VCaP (cell line): Measurements from ENCODE around the gene SSH2.

Experiments
- H3K27ac ChIP-seq: fragments of 450-650 bp; 2 replicates; pipeline ENCODE4 v1.5.1; 2017
- CTCF ChIP-seq: fragments of 450-650 bp; conservative IDR thresholded peaks from 2 replicates; pipeline ENCODE4 v1.5.1; 2017; ENCODE audit warnings: mild to moderate bottlenecking, moderate library complexity

The SSH2 gene

GRCh38 chr17:29927546-29927945, 2.5 kb downstream of the SSH2 start:
- no peak for TF ChIP-seq CTCF

DNA sequence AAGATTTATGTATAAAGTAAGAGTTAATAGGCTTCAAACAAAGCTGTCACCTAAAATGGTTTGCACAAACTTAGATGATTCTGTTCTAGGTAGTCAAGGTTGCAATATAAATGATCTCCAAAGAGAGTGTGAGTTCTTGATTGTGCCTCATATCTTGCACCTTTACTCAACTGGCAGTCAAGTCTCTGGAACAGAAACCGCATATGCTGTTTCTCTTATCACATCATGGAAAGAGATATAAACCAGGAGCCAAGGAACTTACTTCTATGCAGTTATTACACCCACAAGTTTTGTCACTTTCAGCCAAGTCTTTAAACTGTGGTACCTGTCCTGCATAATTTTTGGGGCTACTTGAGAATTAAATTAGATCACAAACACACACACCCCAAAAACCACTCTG, 5.2 kb downstream of the SSH2 start:
- H3K27ac ChIP-seq = no peak overlapping the region
- TF ChIP-seq CTCF = no peak

More at GRCh38 chr17:29927546-29927945, 2.5 kb downstream of the SSH2 start:
- H3K27ac ChIP-seq = peak overlapping the region; percentile 95

DNA sequence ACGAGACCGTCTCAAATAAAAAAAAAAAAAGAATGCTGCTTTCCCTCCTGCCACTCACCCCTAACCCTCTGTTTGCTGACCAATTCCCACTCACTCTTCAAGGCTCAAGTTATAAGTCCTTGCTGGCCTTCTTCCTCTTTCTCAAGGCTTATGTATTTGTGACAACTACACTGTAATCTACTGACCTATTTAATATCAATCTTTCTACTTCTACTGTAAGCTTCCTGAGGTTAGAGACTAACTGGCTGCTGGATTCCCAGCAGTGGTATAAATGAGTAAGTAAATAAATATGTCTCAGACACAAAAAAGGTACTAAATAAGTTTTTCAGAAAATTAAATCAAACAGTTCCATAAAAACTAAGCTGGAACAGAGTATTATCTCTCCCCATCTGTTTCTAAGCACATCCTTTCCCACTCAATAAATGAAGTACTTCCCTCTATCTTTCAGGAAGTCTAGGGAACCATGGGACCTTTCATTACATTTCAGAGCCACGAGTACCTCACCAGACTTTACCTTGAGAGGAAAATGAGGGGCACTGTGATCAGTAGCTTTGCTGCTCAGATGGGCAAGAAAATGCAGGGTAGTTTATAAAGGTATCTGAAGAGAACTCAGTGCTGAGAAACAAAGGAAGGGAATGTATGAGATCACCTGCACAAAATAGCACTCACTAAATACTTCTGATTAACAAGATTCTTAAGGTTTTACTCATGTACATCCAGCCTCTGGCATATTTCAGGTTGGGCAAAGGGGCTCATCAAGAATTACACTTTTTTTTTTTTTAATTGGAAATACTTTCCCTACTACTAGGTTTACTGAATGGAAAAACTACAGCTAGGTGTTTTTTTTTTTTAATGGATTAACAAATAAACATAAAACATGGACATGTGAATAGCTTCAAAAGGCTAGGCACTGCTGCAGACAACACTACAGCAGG, 10.8 kb downstream of the SSH2 start:
- no peak overlapping the region for H3K27ac ChIP-seq
- no peak for TF ChIP-seq CTCF

DNA sequence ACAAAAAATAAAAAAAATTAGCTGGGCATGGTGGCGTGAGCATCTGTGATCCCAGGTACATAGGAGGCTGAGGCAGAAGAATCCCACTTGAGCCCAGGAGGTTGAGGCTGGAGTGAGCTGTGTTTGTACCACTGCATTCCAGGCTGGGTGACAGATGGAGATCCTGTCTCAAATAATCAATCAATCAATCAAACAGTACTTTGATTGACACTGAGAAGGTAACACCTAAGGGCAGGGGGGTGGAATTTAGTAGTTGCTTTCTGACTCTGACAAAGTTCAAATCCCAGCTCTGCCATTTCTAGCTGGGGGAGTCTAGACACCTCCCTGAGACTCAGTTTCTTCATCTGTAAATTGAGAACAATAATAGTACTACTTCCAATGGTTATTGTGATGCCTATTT, 12.0 kb downstream of the SSH2 start:
- TF ChIP-seq CTCF = no peak
- no peak overlapping the region for H3K27ac ChIP-seq

DNA sequence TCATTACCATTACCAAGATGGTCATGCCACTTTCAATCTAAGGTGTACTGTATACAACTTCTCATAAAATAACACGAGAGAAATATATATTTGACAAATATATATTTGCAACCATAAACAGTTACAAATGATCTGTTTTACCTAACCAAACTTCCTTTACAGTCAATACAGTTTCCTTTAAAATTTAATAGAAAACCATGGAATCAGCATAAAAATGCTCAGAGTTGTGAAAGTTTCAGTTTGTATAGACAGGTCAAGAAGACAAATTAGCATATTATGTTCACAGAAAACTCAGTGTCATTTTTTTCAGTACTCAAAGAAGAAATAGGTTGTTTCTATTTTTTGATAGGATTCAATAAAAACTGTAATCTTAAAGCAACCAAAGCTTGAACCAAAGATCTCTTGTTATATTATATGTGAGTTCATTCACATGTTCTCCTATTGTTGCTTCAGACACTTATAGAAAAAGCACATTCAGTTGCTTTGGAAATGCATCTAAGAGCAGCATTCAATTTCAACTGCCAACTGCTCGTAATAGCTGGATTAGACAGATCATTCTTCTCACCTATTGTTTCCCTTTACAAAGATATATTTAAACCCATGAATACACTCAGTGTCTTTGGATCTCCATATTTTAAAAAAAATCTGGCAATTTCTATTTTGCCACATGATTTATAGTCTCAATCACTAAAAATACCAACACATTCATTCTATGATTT, 15.1 kb downstream of the SSH2 start:
- H3K27ac ChIP-seq = no peak overlapping the region
- TF ChIP-seq CTCF = no peak

DNA sequence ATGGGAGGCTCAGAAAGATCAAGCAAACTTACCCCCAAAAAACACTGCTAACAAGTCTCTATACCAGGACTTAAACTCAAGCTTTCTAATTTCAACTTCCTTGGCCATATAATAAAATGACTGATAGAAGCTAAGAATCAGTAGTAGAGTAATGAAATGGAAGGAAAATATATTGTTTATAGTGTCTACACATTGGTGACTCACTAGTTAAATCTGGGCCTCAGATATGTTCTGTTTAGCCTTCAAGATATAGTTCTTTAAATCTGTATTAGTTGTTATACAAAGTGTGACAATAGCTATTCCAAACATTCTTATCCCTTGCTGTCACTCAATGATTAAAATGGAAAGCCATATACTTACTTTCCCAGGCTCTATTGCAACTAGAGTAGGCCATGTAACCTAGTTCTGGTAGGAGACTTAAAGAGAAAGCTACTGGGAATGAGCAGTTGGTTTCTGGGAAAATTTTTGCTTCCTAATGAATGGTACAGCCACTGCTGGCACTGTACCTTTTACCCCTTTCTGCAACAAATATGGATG, 18.3 kb downstream of the SSH2 start:
- no peak for TF ChIP-seq CTCF
- no peak overlapping the region for H3K27ac ChIP-seq
